HK-2 (cell line): ENCODE data around the gene LHX3.
"Not testable (repeated sequence)": the region's sequence is repeated elsewhere in the genome, so short reads cannot be mapped to it uniquely, and the experiment has no call there.

ENCODE experiments used
- DNase-seq: peaks from one replicate; pipeline ENCODE4 v3.0.0-alpha.2; 2018; ENCODE audit not compliant: unreplicated experiment

The LHX3 gene

DNA sequence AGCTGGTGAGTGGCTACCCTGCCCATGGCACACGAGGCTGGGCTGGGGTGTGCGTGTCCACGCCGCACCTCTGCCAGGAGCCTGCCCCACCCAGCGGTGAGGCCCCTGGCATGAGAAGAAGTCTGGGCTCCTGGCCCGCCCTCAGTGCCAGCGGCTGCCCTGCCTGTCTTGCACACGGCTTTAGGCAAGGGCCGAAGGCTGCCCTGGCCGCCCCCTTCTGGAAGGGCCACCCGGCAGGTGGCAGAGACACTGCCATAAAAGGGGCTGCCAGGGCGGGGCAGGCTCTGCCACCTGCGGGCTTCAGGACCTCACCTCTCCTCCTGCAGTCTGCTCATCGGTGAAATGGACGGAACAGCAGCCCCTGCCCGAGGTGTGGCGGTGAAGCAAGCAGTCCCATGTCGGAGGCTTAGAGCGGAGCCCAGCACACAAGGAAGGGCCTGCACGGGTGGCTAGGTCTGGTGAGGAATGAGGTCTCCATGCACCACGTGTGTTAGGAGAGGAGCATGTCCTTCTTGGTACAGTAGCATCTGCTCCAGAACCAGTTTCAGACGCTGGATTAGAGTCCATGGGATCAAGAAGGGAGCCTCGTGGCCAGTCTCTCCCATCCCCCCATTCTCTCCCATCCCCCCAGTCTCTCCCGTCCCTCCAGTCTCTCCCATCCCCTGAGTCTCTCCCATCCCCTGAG lies 51.4 kb downstream of the LHX3 start:
- no peak for DNase-seq

DNA sequence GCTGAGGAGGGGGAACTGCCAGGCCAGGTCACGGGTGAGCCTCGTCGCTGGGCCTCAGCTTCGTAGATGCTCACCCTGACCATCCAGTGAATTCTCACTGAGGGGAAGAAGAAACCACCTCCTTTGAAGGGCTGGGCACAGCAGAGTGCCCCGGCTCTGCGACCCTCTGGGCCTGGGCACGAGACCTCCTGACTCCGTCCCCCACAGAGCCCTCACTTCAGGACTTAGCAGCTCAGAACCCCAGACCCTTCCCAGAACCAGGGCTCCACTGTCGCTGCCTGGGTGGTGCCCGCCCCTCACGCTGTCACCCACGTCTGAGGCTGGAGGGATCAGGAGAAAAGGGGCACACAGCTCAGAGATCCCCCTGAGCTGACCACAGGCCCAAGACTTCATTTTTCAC lies 52.0 kb downstream of the LHX3 start:
- no peak for DNase-seq

DNA sequence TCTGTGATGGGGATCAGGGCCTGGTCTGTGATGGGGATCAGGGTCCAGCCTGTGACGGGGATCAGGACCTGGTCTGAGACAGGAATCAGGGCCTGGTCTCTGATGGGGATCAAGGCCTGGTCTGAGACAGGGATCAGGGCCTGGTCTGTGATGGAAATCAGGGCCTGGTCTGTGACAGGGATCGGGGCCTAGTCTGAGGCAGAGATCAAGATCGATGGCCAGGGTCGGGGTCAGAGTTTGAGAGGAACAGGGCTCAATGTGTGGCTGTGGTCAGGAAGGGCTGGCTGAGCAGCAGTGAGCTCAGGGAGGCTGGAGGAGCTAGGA lies 52.4 kb downstream of the LHX3 start:
- DNase-seq: no peak

DNA sequence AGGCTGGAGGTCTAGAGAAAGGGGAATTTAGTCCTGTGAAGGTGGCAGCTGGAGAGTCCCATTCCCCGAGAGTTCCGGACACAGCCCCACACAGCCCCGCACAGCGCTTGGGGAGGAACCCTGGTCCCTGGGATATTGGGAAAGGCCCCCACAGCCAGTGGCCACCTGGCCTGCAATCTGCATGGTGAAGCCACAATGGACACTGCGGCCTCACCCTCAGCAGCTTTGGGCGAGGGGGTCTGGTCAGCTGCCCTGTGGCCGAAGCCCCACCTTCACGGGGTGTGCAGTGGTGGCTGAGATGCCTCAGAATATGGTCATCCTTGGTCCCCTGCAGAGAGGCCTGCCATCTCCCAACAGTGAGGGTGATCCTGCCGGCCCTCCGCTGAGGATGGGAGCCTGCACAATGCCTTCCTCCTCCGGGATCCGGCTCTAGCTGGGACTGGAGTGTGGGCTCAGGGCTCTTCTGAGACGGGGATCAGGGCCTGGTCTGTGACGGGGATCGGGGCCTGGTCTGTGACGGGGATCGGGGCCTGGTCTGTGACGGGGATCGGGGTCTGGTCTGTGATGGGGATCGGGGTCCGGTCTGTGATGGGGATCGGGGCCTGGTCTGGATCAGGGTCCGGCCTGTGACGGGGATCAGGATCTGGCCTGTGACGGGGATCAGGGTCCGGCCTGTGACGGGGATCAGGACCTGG lies 52.9 kb downstream of the LHX3 start:
- DNase-seq: no peak

DNA sequence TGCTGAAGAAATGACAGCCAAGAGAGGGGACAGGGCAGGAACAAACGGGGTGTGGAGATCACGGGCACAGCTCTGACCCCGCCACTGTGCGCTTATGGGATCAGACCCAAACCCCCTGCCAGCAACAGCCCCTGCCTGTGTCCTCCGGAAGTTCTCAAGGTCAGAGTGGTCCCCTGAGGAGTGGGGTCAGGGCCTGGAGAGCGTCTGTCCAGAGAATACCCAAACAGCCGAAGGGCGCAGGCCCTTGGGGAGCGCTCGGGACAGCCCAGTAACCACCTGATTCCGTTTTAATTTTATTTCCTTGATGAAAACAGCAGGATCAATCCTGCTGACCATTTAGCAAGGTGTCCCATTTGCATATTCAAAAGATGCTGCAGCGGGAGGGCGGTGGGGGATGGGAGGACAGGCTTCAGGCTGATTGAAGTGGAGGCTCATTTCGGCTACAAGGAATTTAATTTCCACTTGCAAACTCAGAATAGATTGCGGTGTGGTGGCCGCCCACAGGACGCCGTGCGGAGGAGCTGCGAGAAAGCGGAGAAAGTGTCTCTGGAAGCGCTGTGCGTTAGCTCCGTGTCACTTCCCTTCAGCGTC lies 53.6 kb downstream of the LHX3 start:
- no peak for DNase-seq

DNA sequence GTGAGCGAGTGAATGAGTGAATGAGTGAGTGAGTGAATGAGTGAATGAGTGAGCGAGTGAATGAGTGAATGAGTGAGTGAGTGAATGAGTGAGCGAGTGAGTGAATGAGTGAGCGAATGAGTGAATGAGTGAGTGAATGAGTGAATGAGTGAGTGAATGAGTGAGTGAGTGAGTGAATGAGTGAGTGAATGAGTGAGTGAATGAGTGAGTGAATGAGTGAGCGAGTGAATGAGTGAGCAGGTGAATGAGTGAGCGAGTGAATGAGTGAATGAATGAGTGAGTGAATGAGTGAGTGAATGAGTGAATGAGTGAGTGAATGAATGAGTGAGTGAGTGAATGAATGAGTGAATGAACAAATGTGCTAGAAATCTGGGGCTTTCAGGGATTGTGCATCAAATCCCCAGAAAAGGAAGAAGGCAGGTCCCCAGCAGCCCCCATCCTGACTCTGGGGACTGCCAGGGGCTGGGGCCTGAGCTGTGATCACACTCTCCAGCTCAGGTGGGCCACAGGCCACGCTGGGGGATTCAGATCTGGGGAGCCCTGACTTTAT lies 54.2 kb downstream of the LHX3 start:
- DNase-seq: not testable (repeated sequence)

DNA sequence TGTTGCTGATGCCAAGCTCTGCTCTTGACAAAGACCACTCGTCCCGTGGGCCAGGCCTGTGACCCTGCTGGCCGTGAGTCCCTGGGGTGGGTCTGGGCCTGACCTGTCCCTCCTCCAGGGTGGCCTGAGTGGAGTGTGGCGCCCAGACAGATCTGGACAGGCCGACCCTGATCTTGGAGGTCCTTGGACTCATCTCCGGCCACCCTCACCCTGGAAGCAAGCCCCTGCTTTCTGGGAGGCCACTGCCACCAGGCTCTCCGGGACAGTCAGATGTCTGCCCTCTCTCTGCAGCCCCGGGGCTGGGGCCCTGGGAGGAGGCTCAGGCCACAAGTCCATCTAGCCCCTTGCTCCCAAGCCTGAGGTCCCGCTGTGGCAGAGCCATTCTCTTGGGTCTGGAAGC lies 55.1 kb downstream of the LHX3 start:
- DNase-seq: no peak

DNA sequence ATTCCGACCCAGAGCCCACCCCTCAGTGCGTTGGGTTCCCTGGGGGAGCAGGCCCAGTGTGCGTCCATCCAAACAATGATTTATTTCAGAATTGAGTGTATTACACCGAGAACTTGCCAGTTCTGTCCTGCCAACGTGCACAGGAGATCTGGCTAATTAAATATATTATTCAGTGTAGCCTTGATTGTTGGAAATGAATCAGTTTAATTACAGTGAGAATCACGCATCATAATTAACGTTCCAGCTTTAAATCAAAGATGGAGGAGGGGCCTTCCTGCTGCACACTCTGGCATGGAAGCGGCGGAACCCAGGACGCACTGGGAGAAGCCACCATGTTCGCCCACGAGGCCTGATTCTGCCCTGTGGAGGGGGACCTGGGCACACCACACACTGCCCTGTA lies 55.6 kb downstream of the LHX3 start:
- no peak for DNase-seq

DNA sequence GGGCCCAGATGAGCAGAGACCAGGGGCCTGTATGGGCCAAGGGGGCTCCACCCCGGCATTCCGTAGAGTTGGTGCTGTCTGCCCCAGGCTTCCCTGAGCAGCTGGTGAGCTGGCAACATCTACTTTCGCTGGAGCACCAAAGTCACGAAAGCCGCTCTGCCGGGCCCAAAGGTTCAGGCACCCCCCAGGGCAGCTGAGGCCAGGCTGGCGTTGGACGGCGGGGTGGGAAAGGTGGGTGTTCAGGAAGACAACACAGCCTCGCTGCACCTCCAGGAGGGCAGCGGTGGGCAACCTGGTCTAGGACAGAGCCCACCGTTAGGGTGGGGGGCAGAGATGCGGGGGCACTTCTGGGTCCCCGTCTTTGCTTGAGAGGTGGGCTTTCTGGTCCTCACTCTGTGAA lies 56.2 kb downstream of the LHX3 start:
- no peak for DNase-seq

DNA sequence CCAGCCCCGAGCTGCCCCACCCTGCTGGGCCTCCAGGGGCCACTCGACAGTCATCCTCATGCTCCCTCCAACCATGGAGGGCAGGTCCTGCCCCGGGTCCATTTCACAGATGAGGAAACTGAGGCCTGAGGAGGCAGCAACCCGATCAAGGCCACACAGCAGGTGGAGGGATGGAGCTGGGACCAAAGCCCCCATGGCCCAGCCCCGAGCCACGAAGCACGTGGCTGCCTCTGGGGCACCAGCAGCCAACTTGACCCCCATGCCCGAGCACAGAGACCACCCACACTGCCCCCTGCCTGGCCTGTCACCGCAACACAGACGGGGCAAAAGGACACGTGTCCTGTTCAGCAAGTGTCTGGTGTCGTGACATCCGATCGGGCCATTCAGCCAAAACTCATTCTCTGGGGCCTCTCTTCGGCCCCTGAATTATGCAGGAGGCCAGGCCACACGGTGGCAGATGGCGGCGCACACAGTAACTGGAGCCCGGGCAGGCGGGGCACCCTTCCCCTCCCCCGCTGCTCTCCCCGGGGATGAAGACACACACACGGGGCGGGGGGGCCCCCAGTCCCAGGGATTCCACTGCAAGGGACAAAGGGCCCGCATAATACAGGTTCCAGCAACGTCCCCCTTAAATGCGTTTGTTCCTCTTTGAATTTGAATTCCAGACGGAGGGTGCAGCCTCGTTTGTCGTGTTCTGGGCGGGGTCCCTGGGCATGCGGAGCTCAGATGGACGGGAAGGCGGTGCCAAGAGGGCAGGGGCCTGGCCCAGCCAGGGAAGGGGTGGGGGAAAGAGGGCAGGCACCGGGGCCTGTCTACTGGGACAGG lies 56.8 kb downstream of the LHX3 start:
- no peak for DNase-seq

DNA sequence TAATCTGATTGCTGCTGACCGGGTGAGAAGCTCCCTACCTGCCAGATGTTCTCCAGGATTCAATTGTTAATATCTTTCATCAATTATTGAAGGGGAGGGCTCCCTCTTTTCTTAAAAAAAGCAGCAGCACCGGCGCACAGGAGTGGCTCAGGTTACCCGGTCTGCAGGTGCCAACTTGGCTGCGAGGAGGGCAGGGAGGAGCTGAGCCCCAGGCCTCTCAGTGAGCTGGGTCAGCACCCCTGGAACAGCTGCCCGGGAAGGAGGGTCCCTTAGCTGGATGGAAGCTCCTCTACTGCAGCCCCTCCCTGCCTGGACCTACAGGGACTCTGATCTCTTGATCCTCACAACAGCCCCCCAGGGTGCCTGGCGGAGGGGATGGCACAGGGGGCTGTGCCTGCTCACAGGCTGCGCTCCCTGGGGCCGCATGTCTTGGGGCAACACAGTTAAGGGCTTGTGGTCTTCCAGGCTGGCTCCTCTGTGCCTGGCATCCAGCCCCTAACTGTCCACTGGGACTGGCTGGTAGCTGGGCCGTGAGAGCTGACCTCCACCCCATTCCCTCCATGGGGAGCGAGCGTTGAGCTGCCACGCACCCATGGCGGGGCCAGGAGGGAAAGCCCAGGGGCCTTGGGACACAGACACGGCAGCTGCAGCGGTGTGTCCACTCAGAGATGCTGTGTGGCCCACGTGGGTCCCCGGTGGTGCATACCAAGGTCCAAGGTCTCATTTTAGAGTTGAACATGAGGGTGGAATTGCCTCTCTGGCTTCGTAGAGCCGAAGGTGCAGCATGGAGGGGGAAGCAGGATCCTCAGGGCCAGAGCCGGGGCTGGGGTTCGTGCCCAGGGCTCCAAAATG lies 57.7 kb downstream of the LHX3 start:
- no peak for DNase-seq
